Hippocampal formation (tissue), 2 donors: ENCODE results near the gene CTSV.
"Not testable (repeated sequence)": the region's sequence is repeated elsewhere in the genome, so short reads cannot be mapped to it uniquely, and the experiment has no call there.

ENCODE experiments used
- DNase-seq, 2 donors: peaks; one replicate each; lab custom pipeline; 2025; lab: John Stamatoyannopoulos, UW

The CTSV gene

GRCh38 chr9:97038611-97039513 is at the start of gene CTSV:
TSS of gene CTSV (minus strand) at chr9:97039142. CDS start at chr9:97038043, 1,099 bp downstream.
- peak; percentile 61 to 81 for DNase-seq

- DNase-seq: not testable (repeated sequence)
These were observed 48.8 kb upstream of the CTSV start for GRCh38 chr9:97087668-97088215.

DNA sequence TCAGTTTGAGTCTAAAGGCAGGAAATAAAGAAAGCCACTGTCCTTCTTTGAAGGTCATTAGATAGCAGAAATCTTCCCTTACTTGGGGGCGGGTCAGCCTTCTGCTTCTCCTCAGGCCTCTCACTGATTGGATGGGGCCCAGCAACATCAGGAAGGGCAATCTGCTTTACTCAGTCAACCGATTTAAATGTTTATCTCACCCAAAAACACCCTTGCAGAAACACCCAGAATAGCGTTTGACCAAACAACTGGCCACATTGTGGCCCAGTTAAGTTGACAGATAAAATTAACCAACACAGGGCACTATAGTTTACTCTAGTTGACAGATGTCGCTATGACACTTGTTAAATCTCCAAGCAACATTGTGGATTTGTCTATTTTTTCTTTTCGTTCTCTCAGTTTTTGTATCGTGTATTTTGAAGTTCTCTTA is 45.6 kb upstream of the CTSV start:
- not testable (repeated sequence) for DNase-seq

- DNase-seq: no peak
These were observed 39.4 kb upstream of the CTSV start for GRCh38 chr9:97078362-97078761.

- no peak for DNase-seq
These were observed 38.7 kb upstream of the CTSV start for GRCh38 chr9:97077452-97078295.

- DNase-seq: not testable (repeated sequence)
These were observed 37.9 kb upstream of the CTSV start for GRCh38 chr9:97076731-97077451.

DNA sequence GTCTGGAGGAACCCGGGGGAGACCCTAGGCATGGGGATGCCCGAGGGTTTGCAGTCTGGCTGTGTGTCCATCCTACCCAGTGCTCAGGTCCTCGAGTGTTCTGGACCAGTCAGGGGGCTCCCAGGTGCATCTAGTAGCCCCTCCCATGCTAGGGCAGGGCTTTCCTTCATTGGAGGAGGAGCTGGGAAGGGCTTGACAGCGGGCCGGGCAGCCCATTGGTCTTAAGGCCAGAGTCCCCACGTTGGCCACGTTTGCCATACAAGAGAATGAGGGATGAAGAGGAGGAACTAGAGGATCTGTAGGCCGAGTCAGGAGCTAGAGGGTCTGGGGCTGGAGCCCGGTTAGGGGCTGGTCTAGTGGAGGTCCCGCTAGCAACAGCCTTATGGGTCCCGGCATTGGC is 37.3 kb upstream of the CTSV start:
- DNase-seq: no peak

DNA sequence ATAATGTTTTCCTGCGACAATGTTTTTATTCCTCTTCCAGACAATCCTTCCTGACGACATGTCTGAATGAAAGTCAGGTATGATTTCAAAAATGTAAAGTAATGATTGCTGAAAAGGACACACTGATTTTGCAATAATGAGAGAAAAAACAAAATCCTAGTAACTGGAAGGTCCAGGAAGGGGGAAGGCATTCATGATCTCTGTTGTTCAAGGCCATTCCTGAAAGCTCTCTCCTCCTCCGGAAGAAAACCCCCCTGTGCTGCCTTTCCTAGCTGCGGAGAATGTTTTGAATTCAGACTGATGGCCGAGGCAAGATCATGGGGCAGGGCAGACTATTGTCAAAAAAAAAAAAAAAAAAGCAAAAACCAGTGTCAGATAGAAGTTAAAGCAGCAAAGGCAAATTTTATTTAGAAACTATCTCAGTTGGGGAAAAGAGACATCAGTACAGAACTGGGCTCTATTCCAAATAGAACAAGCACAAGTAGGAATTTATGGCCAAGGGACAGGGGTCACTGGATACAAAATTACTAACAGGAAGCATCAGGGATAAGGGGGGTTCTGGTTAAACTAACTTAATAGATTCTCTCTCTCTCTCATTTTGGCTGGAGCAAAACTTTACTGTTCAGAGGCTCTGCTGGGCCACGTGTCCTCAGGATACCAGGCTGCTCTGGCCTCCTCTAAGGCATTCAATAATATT is 36.5 kb upstream of the CTSV start:
- no peak for DNase-seq

- DNase-seq: no peak
These were observed 34.6 kb upstream of the CTSV start for GRCh38 chr9:97073506-97073905.

DNA sequence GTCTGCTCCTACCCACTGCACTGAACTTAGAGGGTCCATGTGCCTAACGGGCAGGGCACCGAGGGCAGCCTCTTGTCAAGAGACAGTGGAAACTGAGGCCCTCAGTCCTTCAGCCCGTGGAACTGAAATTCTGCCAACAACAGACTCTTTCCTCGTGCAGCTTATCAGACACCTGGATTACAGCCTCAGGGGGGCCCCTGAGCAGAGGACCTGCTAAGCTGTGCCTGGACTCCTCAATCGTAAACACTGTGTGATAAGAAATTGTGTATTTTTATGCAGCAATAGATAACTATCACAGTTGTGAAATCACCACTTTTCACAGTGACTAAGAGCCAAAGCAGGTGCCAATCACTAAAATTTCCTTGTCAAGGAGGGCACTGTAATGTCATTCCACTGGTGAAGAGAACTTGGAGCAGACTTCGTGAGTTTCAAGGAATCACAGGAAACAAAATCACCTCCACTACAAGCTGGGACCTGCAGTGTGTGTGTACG is 33.4 kb upstream of the CTSV start:
- no peak for DNase-seq

DNA sequence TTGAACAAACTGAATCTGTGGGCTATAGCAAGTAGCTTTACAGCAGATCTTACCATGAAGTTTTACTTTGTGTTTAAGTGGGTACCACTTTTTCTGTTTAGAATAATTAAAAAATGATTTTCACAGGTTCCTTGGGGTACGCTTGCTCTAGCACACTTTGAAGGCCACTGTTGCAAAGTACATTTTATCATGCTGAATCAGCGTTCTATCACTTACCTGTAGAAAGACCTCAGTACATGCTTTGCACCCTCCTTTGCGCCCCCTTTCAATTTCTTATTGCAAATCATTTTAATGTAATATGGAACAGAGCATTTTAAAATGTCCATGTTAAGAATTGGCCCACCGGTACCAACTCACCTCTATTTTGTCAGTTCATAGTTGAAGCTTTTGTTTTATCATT is 31.4 kb upstream of the CTSV start:
- not testable (repeated sequence) for DNase-seq

GRCh38 chr9:97067490-97067889 is 28.5 kb upstream of the CTSV start:
- DNase-seq: no peak

DNA sequence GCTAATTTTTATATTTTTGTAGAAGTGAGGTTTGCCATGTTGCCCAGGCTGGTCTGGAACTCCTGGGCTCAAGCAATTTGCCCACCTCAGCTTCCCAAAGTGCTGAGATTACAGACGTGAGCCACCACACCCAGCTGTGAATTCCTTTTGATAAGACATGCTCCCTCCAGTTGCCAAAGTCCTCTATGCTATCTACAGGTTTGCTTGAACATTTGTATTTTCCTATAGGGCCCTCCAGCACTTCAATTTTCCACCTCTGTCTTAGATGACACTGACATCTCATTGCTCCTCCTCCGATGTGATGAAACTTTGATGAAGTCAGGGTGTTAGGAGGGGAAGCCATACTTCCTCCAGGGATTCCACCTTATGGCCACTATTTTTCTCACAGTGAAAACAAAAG is 25.2 kb upstream of the CTSV start:
- no peak for DNase-seq

- DNase-seq: no peak
These were observed 21.9 kb upstream of the CTSV start for GRCh38 chr9:97060796-97061195.

GRCh38 chr9:97059626-97060025 is 20.7 kb upstream of the CTSV start:
- DNase-seq: no peak

DNA sequence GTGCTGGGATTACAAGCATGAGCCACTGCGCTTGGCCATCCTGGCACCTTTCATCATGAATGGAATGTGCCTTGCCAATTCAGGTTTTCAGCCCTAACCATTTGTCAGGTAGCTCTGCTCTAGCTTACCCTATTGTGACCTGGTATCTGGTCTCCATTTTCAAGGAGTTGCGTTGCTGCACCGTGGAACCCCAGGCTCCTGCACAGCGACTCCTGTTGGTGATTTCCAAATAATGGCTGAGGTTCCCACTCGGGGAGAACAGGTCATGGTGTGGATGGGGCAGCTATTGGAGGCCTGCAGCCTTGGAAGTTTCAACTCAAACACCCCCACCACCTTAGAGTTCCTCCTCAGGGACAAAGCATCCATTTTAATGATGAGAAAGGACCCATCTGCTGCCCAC is 18.7 kb upstream of the CTSV start:
- DNase-seq: no peak

- DNase-seq: not testable (repeated sequence)
These were observed 16.9 kb upstream of the CTSV start for GRCh38 chr9:97055891-97056290.

DNA sequence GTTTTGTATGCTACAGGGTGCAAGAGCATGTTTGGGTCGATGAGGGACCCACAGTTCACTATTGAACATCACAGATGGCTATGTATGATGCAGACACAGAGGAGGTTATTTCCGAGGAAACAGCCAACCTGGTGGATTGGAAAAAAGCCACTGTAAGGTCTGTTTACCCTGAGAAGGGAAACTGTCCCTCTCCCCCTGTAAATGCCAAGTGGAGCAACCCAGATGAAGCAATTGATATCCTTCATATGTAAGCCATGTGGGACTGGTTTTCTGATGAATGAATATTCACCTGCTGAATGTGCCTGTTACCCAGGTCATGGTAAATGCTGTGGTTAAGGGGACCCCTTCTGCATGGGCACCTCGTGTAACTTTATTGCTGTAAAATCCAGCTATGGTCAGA is 14.8 kb upstream of the CTSV start:
- no peak for DNase-seq

DNA sequence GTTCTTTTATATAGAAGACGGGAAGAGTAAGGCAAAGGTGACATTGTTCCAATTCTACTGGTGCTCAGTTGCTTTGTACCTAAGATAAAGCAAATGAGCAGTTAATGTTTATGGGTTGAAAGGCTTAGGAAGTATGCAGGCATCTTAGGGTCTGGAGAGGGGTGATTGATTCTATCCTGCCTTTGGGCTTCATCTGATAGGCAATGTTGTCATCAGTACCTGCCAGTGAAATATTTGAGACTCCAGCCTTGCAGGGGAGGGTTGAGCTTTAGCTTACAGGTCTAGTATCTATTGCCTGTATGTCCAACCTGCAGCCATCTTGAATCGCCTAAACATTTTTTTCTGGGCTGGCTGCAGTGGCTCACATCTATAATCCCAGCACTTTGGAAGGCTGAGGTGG is 13.8 kb upstream of the CTSV start:
- no peak for DNase-seq

GRCh38 chr9:97046228-97046627 is 7.3 kb upstream of the CTSV start:
- DNase-seq: no peak

- DNase-seq: no peak
These were observed 6.4 kb upstream of the CTSV start for GRCh38 chr9:97045300-97045699.
